ENCODE results near the gene MYH14. TPM values are rescaled to one million over a fixed set of nuclear protein-coding genes. Genes with fewer than 3 reads are reported as not detected.

MYH14 gene
- total and polyA plus RNA-seq, 2 experiments from 2014 or later = 1.8 to 3.0 TPM

- no peak overlapping the region for H3K4me3 ChIP-seq
- TF ChIP-seq CTCF (IDR thresholded peaks at IDR 0.05; ENCODE audit: low read depth, low read length) = no peak
- H3K27ac ChIP-seq = no peak overlapping the region
- no peaks in the 10 kb centered on the region for H3K36me3 ChIP-seq
- H3K4me1 ChIP-seq (ENCODE audit: low read depth) = no peaks in the 10 kb centered on the region
- H3K27me3 ChIP-seq = no peaks in the 10 kb centered on the region
- no peak for DNase-seq (ENCODE audit: low read depth in 1 of 2, low spot score in 1 of 2)
- no peaks in the 10 kb centered on the region for H3K9me3 ChIP-seq (ENCODE audit: low read depth)
Observed at GRCh38 chr19:50244695-50245094, 41.3 kb downstream of the MYH14 start.

GRCh38 chr19:50248413-50248812 is 45.0 kb downstream of the MYH14 start:
- H3K9me3 ChIP-seq (ENCODE audit: low read depth) = no peaks in the 10 kb centered on the region
- no peaks in the 10 kb centered on the region for H3K36me3 ChIP-seq
- no peaks in the 10 kb centered on the region for H3K4me1 ChIP-seq (ENCODE audit: low read depth)
- no peak overlapping the region for H3K4me3 ChIP-seq
- DNase-seq (ENCODE audit: low read depth in 1 of 2, low spot score in 1 of 2) = no peak
- H3K27ac ChIP-seq = no peak overlapping the region
- TF ChIP-seq CTCF (IDR thresholded peaks at IDR 0.05; ENCODE audit: low read depth, low read length) = no peak
- H3K27me3 ChIP-seq = no peaks in the 10 kb centered on the region

- Histone ChIP-seq H3K27me3 (no peaks in the 10 kb centered on the region), H3K4me1 (ENCODE audit: low read depth) (no peaks in the 10 kb centered on the region), H3K27ac (no peak overlapping the region), H3K36me3 (no peaks in the 10 kb centered on the region), H3K4me3 (no peak overlapping the region), H3K9me3 (ENCODE audit: low read depth) (no peaks in the 10 kb centered on the region)
- TF ChIP-seq CTCF (IDR thresholded peaks at IDR 0.05; ENCODE audit: low read depth, low read length) = no peak
- DNase-seq (ENCODE audit: low read depth in 1 of 2, low spot score in 1 of 2) = no peak
Observed at GRCh38 chr19:50248826-50249225, 45.4 kb downstream of the MYH14 start.

- Histone ChIP-seq H3K4me3 (no peak overlapping the region), H3K36me3 (no peaks in the 10 kb centered on the region), H3K4me1 (ENCODE audit: low read depth) (no peaks in the 10 kb centered on the region), H3K27ac (no peak overlapping the region), H3K9me3 (ENCODE audit: low read depth) (no peaks in the 10 kb centered on the region), H3K27me3 (no peaks in the 10 kb centered on the region)
- no peak for TF ChIP-seq CTCF (IDR thresholded peaks at IDR 0.05; ENCODE audit: low read depth, low read length)
- DNase-seq (ENCODE audit: low read depth in 1 of 2, low spot score in 1 of 2) = no peak
Observed at GRCh38 chr19:50249636-50250035, 46.2 kb downstream of the MYH14 start.

- DNase-seq (ENCODE audit: low read depth in 1 of 2, low spot score in 1 of 2) = no peak
- Histone ChIP-seq H3K4me1 (ENCODE audit: low read depth) (no peaks in the 10 kb centered on the region), H3K4me3 (no peak overlapping the region), H3K36me3 (no peaks in the 10 kb centered on the region), H3K9me3 (ENCODE audit: low read depth) (no peaks in the 10 kb centered on the region), H3K27me3 (no peaks in the 10 kb centered on the region), H3K27ac (no peak overlapping the region)
- TF ChIP-seq CTCF (IDR thresholded peaks at IDR 0.05; ENCODE audit: low read depth, low read length) = no peak
Observed at GRCh38 chr19:50250450-50251136, 47.2 kb downstream of the MYH14 start.

Data from cardiac muscle cell (in vitro differentiated cells and primary cell).